Keratinocyte (primary cell): ENCODE data around the gene NR6A1. TPM values are rescaled to one million over a fixed set of nuclear protein-coding genes. Genes with fewer than 3 reads are reported as not detected.

Experiments
- DNase-seq: peaks from one replicate; pipeline ENCODE4 v3.0.0-alpha.2; 2011; ENCODE audit warnings: low read depth, missing footprints, low spot score
- FAIRE-seq: peaks from 2 replicates; lab custom pipeline; 2011; peaks lifted over from hg19 to GRCh38; lab: Jason Lieb, UNC
- H2AFZ ChIP-seq: 2 replicates; pipeline ENCODE4 v1.6.0; 2012; ENCODE audit warnings: low read length, control low read depth, inconsistent platforms; ENCODE audit not compliant: control insufficient read depth
- H3K27ac ChIP-seq: 2 replicates; pipeline ENCODE4 v1.5.1; 2011; ENCODE audit warnings: low read length; ENCODE audit not compliant: control insufficient read depth, insufficient read depth
- H3K27me3 ChIP-seq: 3 replicates; pipeline ENCODE4 v1.6.0; 2011; ENCODE audit warnings: low read length; ENCODE audit not compliant: control insufficient read depth, insufficient read depth; ENCODE audit errors: extremely low read depth
- H3K36me3 ChIP-seq, 2 experiments: 2 replicates in 1 of 2; 3 replicates in 1 of 2; pipeline ENCODE4 v1.5.1; 2011; ENCODE audit warnings: low read length in 2 of 2, mild to moderate bottlenecking in 1 of 2; ENCODE audit not compliant: control insufficient read depth in 2 of 2, insufficient read depth in 2 of 2; ENCODE audit errors: extremely low read depth in 1 of 2
- H3K4me1 ChIP-seq: 3 replicates; pipeline ENCODE4 v1.5.1; 2011; ENCODE audit warnings: low read length; ENCODE audit not compliant: control insufficient read depth, insufficient read depth; ENCODE audit errors: extremely low read depth
- H3K4me2 ChIP-seq: 3 replicates; pipeline ENCODE4 v1.6.0; 2011; ENCODE audit warnings: low read depth, low read length; ENCODE audit not compliant: control insufficient read depth, insufficient read depth; ENCODE audit errors: extremely low read depth
- H3K4me3 ChIP-seq, 3 experiments: fragments of 200-600 bp in 1 of 3; sonication (generic) in 1 of 3; 2 replicates in 2 of 3; 3 replicates in 1 of 3; pipeline ENCODE4 v1.5.1; 2011 to 2016; ENCODE audit warnings: low read length in 3 of 3, mild to moderate bottlenecking in 3 of 3, control low read depth in 2 of 3, inconsistent platforms in 1 of 3, low read depth in 1 of 3, mixed read lengths in 1 of 3, mixed run types in 1 of 3, moderate library complexity in 1 of 3; ENCODE audit not compliant: control insufficient read depth in 2 of 3, insufficient read depth in 2 of 3; ENCODE audit errors: extremely low read depth in 1 of 3
- H3K79me2 ChIP-seq: 2 replicates; pipeline ENCODE4 v1.6.0; 2012; ENCODE audit warnings: low read length; ENCODE audit not compliant: control insufficient read depth, insufficient read depth
- H3K9ac ChIP-seq: 3 replicates; pipeline ENCODE4 v1.6.0; 2011; ENCODE audit warnings: low read length; ENCODE audit not compliant: control insufficient read depth, insufficient read depth; ENCODE audit errors: extremely low read depth
- H3K9me1 ChIP-seq: 3 replicates; pipeline ENCODE4 v1.6.0; 2011; ENCODE audit warnings: low read length; ENCODE audit not compliant: control insufficient read depth, insufficient read depth; ENCODE audit errors: extremely low read depth
- H3K9me3 ChIP-seq: 2 replicates; pipeline ENCODE4 v1.5.1; 2012; ENCODE audit warnings: low read depth, low read length; ENCODE audit not compliant: control insufficient read depth
- H4K20me1 ChIP-seq: 3 replicates; pipeline ENCODE4 v1.6.0; 2011; ENCODE audit warnings: low read length; ENCODE audit not compliant: control insufficient read depth, insufficient read depth; ENCODE audit errors: extremely low read depth
- CTCF ChIP-seq, 3 experiments: IDR thresholded peaks in 1 of 3; conservative IDR thresholded peaks in 1 of 3; optimal IDR thresholded peaks in 1 of 3; 2 replicates in 2 of 3; 3 replicates in 1 of 3; pipeline versions ENCODE3 to v1.5.1; 2011; ENCODE audit warnings: low read length in 3 of 3, mild to moderate bottlenecking in 3 of 3, moderate library complexity in 2 of 3, control low read depth in 1 of 3, inconsistent platforms in 1 of 3; ENCODE audit not compliant: insufficient read depth in 2 of 3; ENCODE audit errors: extremely low read depth in 1 of 3
- EZH2 ChIP-seq: IDR thresholded peaks from one replicate; pipeline ENCODE4 v1.6.1; 2012; ENCODE audit warnings: inconsistent platforms, mild to moderate bottlenecking, low read length, moderate library complexity
- dilution Hi-C: fragments of 300-500 bp; cut with MboI; formaldehyde crosslinking; loops from one replicate; pipeline ENCODE4 v1.7.0; 2020; ENCODE audit warnings: low sequenced_read_pairs; ENCODE audit not compliant: extremely low pct_ligation_motif_present
- polyA plus RNA-seq, 5 experiments: library from polyadenylated mRNA; depleted of rRNA in 3 of 5; stranded (reverse) in 3 of 5; stranded (forward) in 1 of 5; unstranded in 1 of 5; fragments of >200 nt; gene quantifications; 1 replicate in 1 of 5; 2 replicates in 3 of 5; 3 replicates in 1 of 5; pipeline versions ENCODE4 v1.2.1 to v1.2.3, GENCODE V29; 2011 to 2012; ENCODE audit warnings: missing spikeins in 2 of 5, low read depth in 1 of 5, low replicate concordance in 1 of 5

NR6A1 gene
- polyA plus RNA-seq, 1 donor (not counting 4 experiments of a cell fraction or from before 2014, with no cell fraction given) = 1.8 TPM

GRCh38 chr9:124510650-124511425 lies 260.3 kb downstream of the NR6A1 start:
- no peak overlapping the region for H3K27ac ChIP-seq
- H3K36me3 ChIP-seq = no peaks in the 10 kb centered on the region
- H3K79me2 ChIP-seq = no peaks in the 10 kb centered on the region
- no peak for FAIRE-seq
- dilution Hi-C loops = no loop called here
- H3K4me2 ChIP-seq = no peak overlapping the region
- H3K4me1 ChIP-seq = peaks cover 4% of the 10 kb centered on the region
- no peak overlapping the region for H3K9ac ChIP-seq
- no peak overlapping the region for H3K4me3 ChIP-seq
- H3K9me1 ChIP-seq = no peaks in the 10 kb centered on the region
- peaks cover 5% of the 10 kb centered on the region for H3K27me3 ChIP-seq
- H4K20me1 ChIP-seq = no peaks in the 10 kb centered on the region
- no peaks in the 10 kb centered on the region for H3K9me3 ChIP-seq
- H2AFZ ChIP-seq = no peak overlapping the region
- no peak for DNase-seq
- no peak for TF ChIP-seq EZH2
- TF ChIP-seq CTCF (optimal IDR thresholded peaks at IDR 0.05 in 1 of 3, IDR thresholded peaks at IDR 0.05 in 1 of 3, conservative IDR thresholded peaks at IDR 0.05 in 1 of 3; ENCODE audit: extremely low read depth in 1 of 3, insufficient read depth in 2 of 3, low read length in 3 of 3) = no peak

GRCh38 chr9:124507880-124508423 lies 263.2 kb downstream of the NR6A1 start:
- Histone ChIP-seq H3K79me2 (no peaks in the 10 kb centered on the region), H3K9me1 (no peaks in the 10 kb centered on the region), H3K4me2 (no peak overlapping the region), H3K9ac (no peak overlapping the region), H3K27me3 (peaks cover 31% of the 10 kb centered on the region), H3K4me3 (no peak overlapping the region), H4K20me1 (no peaks in the 10 kb centered on the region), H3K27ac (no peak overlapping the region), H3K9me3 (no peaks in the 10 kb centered on the region), H3K36me3 (no peaks in the 10 kb centered on the region), H3K4me1 (peaks cover 9% of the 10 kb centered on the region), H2AFZ (no peak overlapping the region)
- DNase-seq = no peak
- dilution Hi-C loops = no loop called here
- FAIRE-seq = no peak
- TF ChIP-seq EZH2 (no peak), CTCF (optimal IDR thresholded peaks at IDR 0.05 in 1 of 3, IDR thresholded peaks at IDR 0.05 in 1 of 3, conservative IDR thresholded peaks at IDR 0.05 in 1 of 3; ENCODE audit: extremely low read depth in 1 of 3, insufficient read depth in 2 of 3, low read length in 3 of 3) (no peak)
